Activated B cell treated with CpG ODN at 0.5 μM for 24 hours (primary cell): Measurements from ENCODE around the gene CAVIN1. TPM values are rescaled to one million over a fixed set of nuclear protein-coding genes. Genes with fewer than 3 reads are reported as not detected.

ENCODE experiments used
- ATAC-seq: fragments of 200-7000 bp; cut with Tn5 transposase; one replicate; pipeline ENCODE4 v1.10.0; 2021; ENCODE audit warnings: low read depth, mild to moderate bottlenecking, moderate library complexity
- CTCF ChIA-PET: fragments of 350-600 bp; sonication (Branson Sonifier 250); formaldehyde crosslinking; loops from one replicate; lab custom pipeline; 2021; ENCODE audit warnings: antibody characterized with exemption; lab: Charles Lee
- POLR2A ChIA-PET: fragments of 350-600 bp; sonication (Branson Sonifier 250); formaldehyde crosslinking; loops from one replicate; lab custom pipeline; 2021; ENCODE audit warnings: antibody characterized with exemption; lab: Charles Lee
- DNase-seq: peaks from one replicate; pipeline ENCODE4 v3.0.0; 2022
- H3K27ac Mint-ChIP-seq: one replicate; pipeline ENCODE4 v1.8.0; 2020; ENCODE audit warnings: mixed read lengths
- H3K27me3 Mint-ChIP-seq: one replicate; pipeline ENCODE4 v1.8.0; 2021; ENCODE audit warnings: mixed read lengths
- H3K36me3 Mint-ChIP-seq: one replicate; pipeline ENCODE4 v1.8.0; 2021; ENCODE audit warnings: low read depth, mixed read lengths
- H3K4me1 Mint-ChIP-seq: one replicate; pipeline ENCODE4 v1.8.0; 2021; ENCODE audit warnings: mixed read lengths
- H3K4me3 Mint-ChIP-seq: one replicate; pipeline ENCODE4 v1.8.0; 2020; ENCODE audit warnings: mild to moderate bottlenecking, mixed read lengths
- H3K9me3 Mint-ChIP-seq: one replicate; pipeline ENCODE4 v1.8.0; 2020; ENCODE audit warnings: mixed read lengths
- intact Hi-C: fragments of 100-400 bp; cut with micrococcal nuclease; formaldehyde crosslinking; loops from one replicate; pipeline ENCODE4 v1.15.1; 2024
- total RNA-seq: library from RNA; stranded (reverse); gene quantifications from 2 replicates; pipeline ENCODE4 v1.2.3, GENCODE V29; 2022
- TF ChIP-seq, protein P1 (sequence below): fragments of 200-600 bp; IDR thresholded peaks from one replicate; pipeline ENCODE4 v1.8.0; 2022; ENCODE audit warnings: antibody characterized with exemption, mild to moderate bottlenecking

The CAVIN1 gene
- total RNA-seq, 1 donor from 2014 or later = 0.20 TPM

DNA sequence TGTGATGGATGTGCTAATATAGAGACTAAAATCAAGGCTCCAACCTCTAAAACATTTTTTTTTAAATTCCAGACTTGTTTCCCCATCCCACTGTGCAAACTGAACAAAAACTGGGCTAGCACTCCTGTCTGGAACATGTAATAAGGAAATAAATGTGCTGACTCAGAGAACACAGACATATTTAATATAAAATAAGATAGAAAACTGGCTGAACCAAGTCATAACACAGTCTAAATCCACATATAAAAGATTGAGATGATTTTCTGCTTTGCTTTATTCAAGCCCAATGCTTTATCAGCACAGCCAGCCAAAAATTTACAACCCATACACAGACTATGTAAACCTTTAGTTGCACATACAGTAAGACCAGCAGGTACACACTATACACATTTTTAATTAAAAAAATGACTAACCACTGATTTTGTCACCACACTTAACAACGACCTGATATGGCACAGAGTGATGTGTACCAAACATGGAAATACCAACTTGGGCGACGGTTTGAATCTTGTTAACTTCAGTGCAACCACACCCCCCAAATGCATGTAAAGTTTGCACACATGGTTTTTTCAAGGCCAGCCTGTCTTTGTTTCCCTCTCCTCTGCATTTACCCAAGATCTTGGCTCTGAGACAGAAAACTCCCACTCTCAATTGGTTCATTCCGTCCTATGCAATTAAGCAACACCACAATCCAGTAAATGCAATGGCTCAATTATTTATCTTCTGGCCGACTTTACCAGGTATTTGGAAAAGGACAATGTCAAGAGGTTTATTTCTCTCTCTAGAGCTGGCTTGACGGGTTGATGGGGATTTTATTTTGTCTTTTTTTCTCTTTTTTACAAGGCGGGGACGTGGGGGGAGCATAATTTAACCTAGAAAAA, 36.0 kb downstream of the CAVIN1 start:
- H3K9me3 Mint-ChIP-seq = no peaks in the 10 kb centered on the region

DNA sequence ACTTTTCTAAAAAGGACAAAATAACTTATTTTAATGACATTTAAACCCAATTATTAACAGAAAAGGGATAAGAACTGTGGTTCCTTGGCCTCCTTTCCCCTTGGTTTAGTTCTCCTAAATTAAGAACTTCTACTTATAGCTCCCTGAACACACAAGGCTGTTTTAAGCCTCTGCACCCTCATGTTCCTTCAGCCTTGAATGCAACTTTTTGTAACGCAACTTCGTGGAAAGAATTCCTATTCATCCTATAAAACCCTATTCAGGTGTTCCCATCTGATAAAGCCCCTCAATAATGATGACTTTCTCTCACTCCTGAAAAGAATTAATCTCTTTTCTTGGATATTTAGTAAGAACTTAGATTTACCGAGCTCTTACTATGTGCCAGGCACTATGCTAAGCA, 41.2 kb downstream of the CAVIN1 start:
- TF ChIP-seq, protein P1, sequence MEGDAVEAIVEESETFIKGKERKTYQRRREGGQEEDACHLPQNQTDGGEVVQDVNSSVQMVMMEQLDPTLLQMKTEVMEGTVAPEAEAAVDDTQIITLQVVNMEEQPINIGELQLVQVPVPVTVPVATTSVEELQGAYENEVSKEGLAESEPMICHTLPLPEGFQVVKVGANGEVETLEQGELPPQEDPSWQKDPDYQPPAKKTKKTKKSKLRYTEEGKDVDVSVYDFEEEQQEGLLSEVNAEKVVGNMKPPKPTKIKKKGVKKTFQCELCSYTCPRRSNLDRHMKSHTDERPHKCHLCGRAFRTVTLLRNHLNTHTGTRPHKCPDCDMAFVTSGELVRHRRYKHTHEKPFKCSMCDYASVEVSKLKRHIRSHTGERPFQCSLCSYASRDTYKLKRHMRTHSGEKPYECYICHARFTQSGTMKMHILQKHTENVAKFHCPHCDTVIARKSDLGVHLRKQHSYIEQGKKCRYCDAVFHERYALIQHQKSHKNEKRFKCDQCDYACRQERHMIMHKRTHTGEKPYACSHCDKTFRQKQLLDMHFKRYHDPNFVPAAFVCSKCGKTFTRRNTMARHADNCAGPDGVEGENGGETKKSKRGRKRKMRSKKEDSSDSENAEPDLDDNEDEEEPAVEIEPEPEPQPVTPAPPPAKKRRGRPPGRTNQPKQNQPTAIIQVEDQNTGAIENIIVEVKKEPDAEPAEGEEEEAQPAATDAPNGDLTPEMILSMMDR = no peak
- H3K27me3 Mint-ChIP-seq = no peaks in the 10 kb centered on the region
- peaks cover 17% of the 10 kb centered on the region for H3K36me3 Mint-ChIP-seq
- ATAC-seq (no peak), DNase-seq (no peak)
- intact Hi-C loops = loop anchor here (10.0 kb wide), 1 partner anchor 597 kb away; the partner anchor contains the start of gene JUP
- POLR2A ChIA-PET = interaction anchor here (0.7 to 1.2 kb wide), 2 partner anchors 11 to 39 kb away, joined by 3 to 4 read pairs; no protein-coding TSS in a partner anchor
- H3K9me3 Mint-ChIP-seq = no peaks in the 10 kb centered on the region
- peak overlapping the region; percentile 15 for H3K4me3 Mint-ChIP-seq
- no peak overlapping the region for H3K27ac Mint-ChIP-seq
- peaks cover 61% of the 10 kb centered on the region for H3K4me1 Mint-ChIP-seq
- CTCF ChIA-PET = no interaction called here

More for the DNA sequence above, 36.0 kb downstream of the CAVIN1 start:
- TF ChIP-seq, protein P1 = no peak
- Mint-ChIP-seq H3K27ac (peak overlapping the region; percentile 77), H3K4me3 (peak overlapping the region; percentile 97), H3K4me1 (peaks cover 53% of the 10 kb centered on the region), H3K36me3 (peaks cover 25% of the 10 kb centered on the region), H3K27me3 (no peaks in the 10 kb centered on the region)
- DNase-seq = no peak
- ChIA-PET CTCF (no interaction called here), POLR2A (interaction anchor here (0.8 to 3.2 kb wide), 4 partner anchors 10 to 99 kb away, joined by 3 to 102 read pairs (median 13); partner anchors contain the start of gene STAT5A)
- intact Hi-C loops = loop anchor here (5.0 to 10.0 kb wide), 3 partner anchors 65 to 602 kb away; partner anchors contain the start of genes JUP and KCNH4
- no peak for ATAC-seq

DNA sequence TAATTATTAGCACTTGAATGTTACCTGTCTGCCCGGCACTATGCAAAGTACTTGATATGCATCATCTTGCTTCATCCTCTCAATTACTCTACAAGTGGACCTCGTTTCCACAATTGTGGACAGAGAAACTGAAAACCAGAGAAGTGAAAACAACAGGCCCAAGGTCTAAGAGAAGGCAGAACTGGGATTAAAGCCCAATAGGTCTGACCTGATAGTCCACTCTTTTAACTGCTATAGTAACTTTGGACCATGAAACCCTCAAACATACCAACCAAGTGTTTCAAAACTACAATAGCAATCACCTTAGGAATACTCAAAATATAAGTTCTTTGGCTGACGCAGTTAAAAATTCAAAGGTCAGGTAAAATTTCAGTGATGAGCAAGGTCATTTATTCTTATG, 42.1 kb downstream of the CAVIN1 start:
- ChIA-PET CTCF (no interaction called here), POLR2A (interaction anchor here (0.7 to 1.2 kb wide), 2 partner anchors 12 to 214 kb away, joined by 3 to 8 read pairs; no protein-coding TSS in a partner anchor)
- Mint-ChIP-seq H3K36me3 (peaks cover 17% of the 10 kb centered on the region), H3K27ac (peak overlapping the region; percentile 1), H3K9me3 (no peaks in the 10 kb centered on the region), H3K27me3 (no peaks in the 10 kb centered on the region), H3K4me1 (peaks cover 60% of the 10 kb centered on the region), H3K4me3 (no peak overlapping the region)
- DNase-seq (no peak), ATAC-seq (no peak)
- intact Hi-C loops = loop anchor here (10.0 kb wide), 1 partner anchor 596 kb away; the partner anchor contains the start of gene JUP
- TF ChIP-seq, protein P1 = no peak

DNA sequence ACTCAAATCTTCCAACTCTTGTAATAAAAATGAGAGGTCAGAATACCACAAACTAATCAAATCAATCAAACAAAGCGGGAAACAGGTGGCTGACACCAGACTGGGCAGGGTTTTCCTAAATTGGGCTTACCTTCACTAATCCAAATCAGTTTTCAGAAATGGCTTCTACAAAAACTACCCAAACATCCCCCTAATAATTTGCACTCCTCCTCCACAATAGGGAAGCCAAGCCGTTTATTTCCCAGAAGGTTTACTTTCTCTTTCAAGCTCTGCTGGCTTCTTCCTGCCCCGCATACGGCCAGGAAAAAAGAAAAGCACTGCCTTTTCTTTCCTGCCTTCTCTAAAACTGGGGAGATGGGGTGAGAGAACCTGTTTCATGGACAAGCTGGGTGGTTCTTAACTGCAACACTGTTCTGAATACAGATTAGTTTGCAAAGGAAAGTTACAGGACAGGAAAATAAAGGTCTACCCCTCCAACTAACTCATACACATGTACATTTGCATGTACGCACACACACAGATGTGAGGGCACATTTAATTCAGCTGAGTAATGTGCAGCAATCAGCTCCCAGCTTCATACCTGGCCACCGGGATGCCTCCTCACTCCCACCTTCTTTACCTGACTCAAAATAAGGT, 44.0 kb downstream of the CAVIN1 start:
- Mint-ChIP-seq H3K36me3 (peaks cover 16% of the 10 kb centered on the region), H3K27ac (peak overlapping the region; percentile 93), H3K9me3 (no peaks in the 10 kb centered on the region), H3K4me1 (peaks cover 63% of the 10 kb centered on the region), H3K4me3 (peak overlapping the region; percentile 84), H3K27me3 (no peaks in the 10 kb centered on the region)
- intact Hi-C loops = loop anchor here (1.0 to 2.0 kb wide), 4 partner anchors 9 to 28 kb away; partner anchors contain the start of gene STAT3
- ATAC-seq (peak; percentile 78), DNase-seq (no peak)
- TF ChIP-seq, protein P1 = no peak
- POLR2A ChIA-PET = interaction anchor here (1.4 to 7.7 kb wide), 4 partner anchors 9 to 104 kb away, joined by 4 to 102 read pairs (median 8); partner anchors contain the start of gene STAT3
- CTCF ChIA-PET = interaction anchor here (0.5 to 1.4 kb wide), 4 partner anchors 10 to 67 kb away, joined by 3 to 7 read pairs (median 4); partner anchors contain the start of gene STAT3
